ENCODE results near the gene PTPA. TPM values are rescaled to one million over a fixed set of nuclear protein-coding genes. Genes with fewer than 3 reads are reported as not detected.

The PTPA gene
- total and polyA plus RNA-seq, 10 of the 15 experiments (the other 5 are each of a cell fraction or from before 2014, with no cell fraction given), result 1.6 to 111 (median 55.1) TPM

GRCh38 chr9:129125478-129125877 is 14.3 kb downstream of the PTPA start (continued):
- TF ChIP-seq PRDM15 (CRISPR knock-in tag; IDR thresholded peaks at IDR 0.05) (no peak), SMAD1 (IDR thresholded peaks at IDR 0.05; ENCODE audit: low read depth, partially characterized antibody) (no peak), ESRRA (IDR thresholded peaks at IDR 0.05; ENCODE audit: low read length) (no peak), DPF2 (IDR thresholded peaks at IDR 0.05) (no peak), ZNF217 (IDR thresholded peaks at IDR 0.05) (no peak), HDAC6 (IDR thresholded peaks at IDR 0.05; ENCODE audit: unreplicated experiment) (no peak), TCF12 (IDR thresholded peaks at IDR 0.05; ENCODE audit: low read depth, low read length) (peak; percentile 47; the same call in 1 of the 2 replicates)

GRCh38 chr9:129126749-129127618 is 15.8 kb downstream of the PTPA start:
- Histone ChIP-seq H3K4me1 (ENCODE audit: control insufficient read depth, insufficient read depth, low read length) (peaks cover 3% of the 10 kb centered on the region; the same call in 1 of the 2 replicates), H3K36me3 (ENCODE audit: control insufficient read depth in 2 of 2, insufficient read depth in 2 of 2, low read length in 1 of 2) (peaks cover 15 to 16% of the 10 kb centered on the region in 2 experiments), H3K9ac (ENCODE audit: control insufficient read depth, insufficient read depth, low read length) (no peak overlapping the region), H3K4me3 (no peak overlapping the region), H3K9me3 (replicated peaks; ENCODE audit: control insufficient read depth, insufficient read depth, low read length) (no peaks in the 10 kb centered on the region), H3K27ac (ENCODE audit: control insufficient read depth, insufficient read depth) (no peak overlapping the region), H3K4me2 (ENCODE audit: control insufficient read depth, insufficient read depth) (no peak overlapping the region), H2AFZ (ENCODE audit: control insufficient read depth, low read depth, low read length) (no peak overlapping the region), H4K20me1 (ENCODE audit: control insufficient read depth, insufficient read depth) (no peaks in the 10 kb centered on the region), H3K79me2 (ENCODE audit: control insufficient read depth, insufficient read depth, low read length) (no peaks in the 10 kb centered on the region), H3K27me3 (replicated peaks in 1 of 2; ENCODE audit: control insufficient read depth in 2 of 2, insufficient read depth in 2 of 2, low read length in 1 of 2) (no peaks in the 10 kb centered on the region)
- FAIRE-seq, result no peak
- DNase-seq (ENCODE audit: low read depth, low spot score), result no peak
- ChIA-PET CTCF (interaction anchor here (1.0 to 11.5 kb wide), 2 partner anchors 15 to 497 kb away, joined by 3 to 175 read pairs; no protein-coding TSS in a partner anchor), SMC1A (ENCODE audit: uncharacterized antibody, unreplicated experiment) (interaction anchor here (1.4 to 2.2 kb wide), 3 partner anchors 12 to 15 kb away, joined by 4 to 7 read pairs (median 4); no protein-coding TSS in a partner anchor), RAD21 (ENCODE audit: unreplicated experiment) (interaction anchor here (1.3 to 1.6 kb wide), 3 partner anchors 11 to 498 kb away, joined by 3 to 6 read pairs (median 4); no protein-coding TSS in a partner anchor), POLR2A (interaction anchor here (0.9 kb wide), 1 partner anchor 477 kb away, joined by 3 read pairs; no protein-coding TSS in a partner anchor)
- 75% methylated on average over 10 of the region's 10 CpGs for WGBS (ENCODE audit: insufficient coverage, insufficient replicate concordance, low lambda C conversion rate, missing lambda C conversion rate)
- intact Hi-C loops (cut with micrococcal nuclease; ENCODE audit: unreplicated experiment), result no loop called here
- TF ChIP-seq ETV6 (conservative IDR thresholded peaks at IDR 0.05 in 1 of 2, IDR thresholded peaks at IDR 0.05 in 1 of 2; ENCODE audit: borderline replicate concordance in 1 of 2, low read depth in 1 of 2), result no peak
- TF ChIP-seq MLLT1 (IDR thresholded peaks at IDR 0.05), result no peak
- no peak for TF ChIP-seq KDM1A (IDR thresholded peaks at IDR 0.05; ENCODE audit: borderline replicate concordance)
- TF ChIP-seq BCLAF1 (IDR thresholded peaks at IDR 0.05), result no peak
- BruUV-seq (replicated peaks), result TSS peak; percentile 47
- ATAC-seq, result no peak
- in situ Hi-C loops (cut with MboI), result no loop called here
